ENCODE data around the gene PPARG. TPM values are rescaled to one million over a fixed set of nuclear protein-coding genes. Genes with fewer than 3 reads are reported as not detected.

PPARG gene
- total and polyA plus RNA-seq, 2 of the 13 experiments (the other 11 are each of a cell fraction or from before 2014, with no cell fraction given): 13.9 to 58.3 TPM

DNA sequence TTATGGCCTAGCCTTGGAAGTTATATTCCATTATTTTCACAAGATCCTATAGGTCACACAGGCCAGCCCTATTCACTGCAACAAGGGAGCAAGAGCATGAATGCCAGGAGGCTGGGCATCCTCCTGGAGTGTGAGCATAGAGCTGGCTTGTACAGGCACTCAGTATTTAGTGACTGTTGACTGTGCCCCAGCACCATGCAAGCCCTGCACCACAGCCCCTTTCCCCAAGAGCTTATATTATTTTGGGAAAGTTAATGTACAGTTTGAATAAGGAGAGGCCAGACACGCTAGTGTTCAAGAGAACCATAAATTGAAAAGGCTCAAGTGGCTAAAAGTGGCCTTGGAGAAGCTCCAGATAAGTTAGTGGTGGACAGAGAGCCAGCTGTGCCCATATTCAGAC is 163.1 kb downstream of the PPARG start (continued):
- TF ChIP-seq, protein P1, sequence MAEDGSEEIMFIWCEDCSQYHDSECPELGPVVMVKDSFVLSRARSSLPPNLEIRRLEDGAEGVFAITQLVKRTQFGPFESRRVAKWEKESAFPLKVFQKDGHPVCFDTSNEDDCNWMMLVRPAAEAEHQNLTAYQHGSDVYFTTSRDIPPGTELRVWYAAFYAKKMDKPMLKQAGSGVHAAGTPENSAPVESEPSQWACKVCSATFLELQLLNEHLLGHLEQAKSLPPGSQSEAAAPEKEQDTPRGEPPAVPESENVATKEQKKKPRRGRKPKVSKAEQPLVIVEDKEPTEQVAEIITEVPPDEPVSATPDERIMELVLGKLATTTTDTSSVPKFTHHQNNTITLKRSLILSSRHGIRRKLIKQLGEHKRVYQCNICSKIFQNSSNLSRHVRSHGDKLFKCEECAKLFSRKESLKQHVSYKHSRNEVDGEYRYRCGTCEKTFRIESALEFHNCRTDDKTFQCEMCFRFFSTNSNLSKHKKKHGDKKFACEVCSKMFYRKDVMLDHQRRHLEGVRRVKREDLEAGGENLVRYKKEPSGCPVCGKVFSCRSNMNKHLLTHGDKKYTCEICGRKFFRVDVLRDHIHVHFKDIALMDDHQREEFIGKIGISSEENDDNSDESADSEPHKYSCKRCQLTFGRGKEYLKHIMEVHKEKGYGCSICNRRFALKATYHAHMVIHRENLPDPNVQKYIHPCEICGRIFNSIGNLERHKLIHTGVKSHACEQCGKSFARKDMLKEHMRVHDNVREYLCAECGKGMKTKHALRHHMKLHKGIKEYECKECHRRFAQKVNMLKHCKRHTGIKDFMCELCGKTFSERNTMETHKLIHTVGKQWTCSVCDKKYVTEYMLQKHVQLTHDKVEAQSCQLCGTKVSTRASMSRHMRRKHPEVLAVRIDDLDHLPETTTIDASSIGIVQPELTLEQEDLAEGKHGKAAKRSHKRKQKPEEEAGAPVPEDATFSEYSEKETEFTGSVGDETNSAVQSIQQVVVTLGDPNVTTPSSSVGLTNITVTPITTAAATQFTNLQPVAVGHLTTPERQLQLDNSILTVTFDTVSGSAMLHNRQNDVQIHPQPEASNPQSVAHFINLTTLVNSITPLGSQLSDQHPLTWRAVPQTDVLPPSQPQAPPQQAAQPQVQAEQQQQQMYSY (CRISPR knock-in tag; IDR thresholded peaks at IDR 0.05): no peak
- TF ChIP-seq, protein P2, sequence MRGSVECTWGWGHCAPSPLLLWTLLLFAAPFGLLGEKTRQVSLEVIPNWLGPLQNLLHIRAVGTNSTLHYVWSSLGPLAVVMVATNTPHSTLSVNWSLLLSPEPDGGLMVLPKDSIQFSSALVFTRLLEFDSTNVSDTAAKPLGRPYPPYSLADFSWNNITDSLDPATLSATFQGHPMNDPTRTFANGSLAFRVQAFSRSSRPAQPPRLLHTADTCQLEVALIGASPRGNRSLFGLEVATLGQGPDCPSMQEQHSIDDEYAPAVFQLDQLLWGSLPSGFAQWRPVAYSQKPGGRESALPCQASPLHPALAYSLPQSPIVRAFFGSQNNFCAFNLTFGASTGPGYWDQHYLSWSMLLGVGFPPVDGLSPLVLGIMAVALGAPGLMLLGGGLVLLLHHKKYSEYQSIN (CRISPR knock-in tag; IDR thresholded peaks at IDR 0.05; ENCODE audit: borderline replicate concordance): no peak
- TF ChIP-seq NCOA5 (CRISPR knock-in tag; IDR thresholded peaks at IDR 0.05): no peak
- TF ChIP-seq ARNTL (CRISPR knock-in tag; IDR thresholded peaks at IDR 0.05): no peak
- TF ChIP-seq NR1H2 (CRISPR knock-in tag; IDR thresholded peaks at IDR 0.05; ENCODE audit: borderline replicate concordance, low read depth): no peak
- TF ChIP-seq, protein P3, sequence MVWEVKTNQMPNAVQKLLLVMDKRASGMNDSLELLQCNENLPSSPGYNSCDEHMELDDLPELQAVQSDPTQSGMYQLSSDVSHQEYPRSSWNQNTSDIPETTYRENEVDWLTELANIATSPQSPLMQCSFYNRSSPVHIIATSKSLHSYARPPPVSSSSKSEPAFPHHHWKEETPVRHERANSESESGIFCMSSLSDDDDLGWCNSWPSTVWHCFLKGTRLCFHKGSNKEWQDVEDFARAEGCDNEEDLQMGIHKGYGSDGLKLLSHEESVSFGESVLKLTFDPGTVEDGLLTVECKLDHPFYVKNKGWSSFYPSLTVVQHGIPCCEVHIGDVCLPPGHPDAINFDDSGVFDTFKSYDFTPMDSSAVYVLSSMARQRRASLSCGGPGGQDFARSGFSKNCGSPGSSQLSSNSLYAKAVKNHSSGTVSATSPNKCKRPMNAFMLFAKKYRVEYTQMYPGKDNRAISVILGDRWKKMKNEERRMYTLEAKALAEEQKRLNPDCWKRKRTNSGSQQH (CRISPR knock-in tag; IDR thresholded peaks at IDR 0.05; ENCODE audit: low read depth): no peak
- TF ChIP-seq, protein P4, sequence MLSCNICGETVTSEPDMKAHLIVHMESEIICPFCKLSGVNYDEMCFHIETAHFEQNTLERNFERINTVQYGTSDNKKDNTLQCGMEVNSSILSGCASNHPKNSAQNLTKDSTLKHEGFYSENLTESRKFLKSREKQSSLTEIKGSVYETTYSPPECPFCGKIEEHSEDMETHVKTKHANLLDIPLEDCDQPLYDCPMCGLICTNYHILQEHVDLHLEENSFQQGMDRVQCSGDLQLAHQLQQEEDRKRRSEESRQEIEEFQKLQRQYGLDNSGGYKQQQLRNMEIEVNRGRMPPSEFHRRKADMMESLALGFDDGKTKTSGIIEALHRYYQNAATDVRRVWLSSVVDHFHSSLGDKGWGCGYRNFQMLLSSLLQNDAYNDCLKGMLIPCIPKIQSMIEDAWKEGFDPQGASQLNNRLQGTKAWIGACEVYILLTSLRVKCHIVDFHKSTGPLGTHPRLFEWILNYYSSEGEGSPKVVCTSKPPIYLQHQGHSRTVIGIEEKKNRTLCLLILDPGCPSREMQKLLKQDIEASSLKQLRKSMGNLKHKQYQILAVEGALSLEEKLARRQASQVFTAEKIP (CRISPR knock-in tag; IDR thresholded peaks at IDR 0.05; ENCODE audit: borderline replicate concordance): no peak
- TF ChIP-seq JDP2 (CRISPR knock-in tag; IDR thresholded peaks at IDR 0.05; ENCODE audit: borderline replicate concordance): no peak
- TF ChIP-seq, protein P5, sequence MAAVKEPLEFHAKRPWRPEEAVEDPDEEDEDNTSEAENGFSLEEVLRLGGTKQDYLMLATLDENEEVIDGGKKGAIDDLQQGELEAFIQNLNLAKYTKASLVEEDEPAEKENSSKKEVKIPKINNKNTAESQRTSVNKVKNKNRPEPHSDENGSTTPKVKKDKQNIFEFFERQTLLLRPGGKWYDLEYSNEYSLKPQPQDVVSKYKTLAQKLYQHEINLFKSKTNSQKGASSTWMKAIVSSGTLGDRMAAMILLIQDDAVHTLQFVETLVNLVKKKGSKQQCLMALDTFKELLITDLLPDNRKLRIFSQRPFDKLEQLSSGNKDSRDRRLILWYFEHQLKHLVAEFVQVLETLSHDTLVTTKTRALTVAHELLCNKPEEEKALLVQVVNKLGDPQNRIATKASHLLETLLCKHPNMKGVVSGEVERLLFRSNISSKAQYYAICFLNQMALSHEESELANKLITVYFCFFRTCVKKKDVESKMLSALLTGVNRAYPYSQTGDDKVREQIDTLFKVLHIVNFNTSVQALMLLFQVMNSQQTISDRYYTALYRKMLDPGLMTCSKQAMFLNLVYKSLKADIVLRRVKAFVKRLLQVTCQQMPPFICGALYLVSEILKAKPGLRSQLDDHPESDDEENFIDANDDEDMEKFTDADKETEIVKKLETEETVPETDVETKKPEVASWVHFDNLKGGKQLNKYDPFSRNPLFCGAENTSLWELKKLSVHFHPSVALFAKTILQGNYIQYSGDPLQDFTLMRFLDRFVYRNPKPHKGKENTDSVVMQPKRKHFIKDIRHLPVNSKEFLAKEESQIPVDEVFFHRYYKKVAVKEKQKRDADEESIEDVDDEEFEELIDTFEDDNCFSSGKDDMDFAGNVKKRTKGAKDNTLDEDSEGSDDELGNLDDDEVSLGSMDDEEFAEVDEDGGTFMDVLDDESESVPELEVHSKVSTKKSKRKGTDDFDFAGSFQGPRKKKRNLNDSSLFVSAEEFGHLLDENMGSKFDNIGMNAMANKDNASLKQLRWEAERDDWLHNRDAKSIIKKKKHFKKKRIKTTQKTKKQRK (IDR thresholded peaks at IDR 0.05; ENCODE audit: low read length): no peak
- TF ChIP-seq FOSL2 (CRISPR knock-in tag; IDR thresholded peaks at IDR 0.05): no peak
- TF ChIP-seq ZNF235 (CRISPR knock-in tag; IDR thresholded peaks at IDR 0.05; ENCODE audit: borderline replicate concordance): no peak
- TF ChIP-seq, protein P6, sequence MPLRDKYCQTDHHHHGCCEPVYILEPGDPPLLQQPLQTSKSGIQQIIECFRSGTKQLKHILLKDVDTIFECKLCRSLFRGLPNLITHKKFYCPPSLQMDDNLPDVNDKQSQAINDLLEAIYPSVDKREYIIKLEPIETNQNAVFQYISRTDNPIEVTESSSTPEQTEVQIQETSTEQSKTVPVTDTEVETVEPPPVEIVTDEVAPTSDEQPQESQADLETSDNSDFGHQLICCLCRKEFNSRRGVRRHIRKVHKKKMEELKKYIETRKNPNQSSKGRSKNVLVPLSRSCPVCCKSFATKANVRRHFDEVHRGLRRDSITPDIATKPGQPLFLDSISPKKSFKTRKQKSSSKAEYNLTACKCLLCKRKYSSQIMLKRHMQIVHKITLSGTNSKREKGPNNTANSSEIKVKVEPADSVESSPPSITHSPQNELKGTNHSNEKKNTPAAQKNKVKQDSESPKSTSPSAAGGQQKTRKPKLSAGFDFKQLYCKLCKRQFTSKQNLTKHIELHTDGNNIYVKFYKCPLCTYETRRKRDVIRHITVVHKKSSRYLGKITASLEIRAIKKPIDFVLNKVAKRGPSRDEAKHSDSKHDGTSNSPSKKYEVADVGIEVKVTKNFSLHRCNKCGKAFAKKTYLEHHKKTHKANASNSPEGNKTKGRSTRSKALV (CRISPR knock-in tag; IDR thresholded peaks at IDR 0.05): no peak
- TF ChIP-seq ZBTB7B (CRISPR knock-in tag; IDR thresholded peaks at IDR 0.05): no peak
- no peak for TF ChIP-seq GATAD2A (CRISPR knock-in tag; IDR thresholded peaks at IDR 0.05)

Measured in HepG2 (cell line).